Small intestine (tissue), 7 donors: ENCODE data around the gene TUT1. TPM values are rescaled to one million over a fixed set of nuclear protein-coding genes. Genes with fewer than 3 reads are reported as not detected.
A peak's percentile ranks its signal among the peaks of the same experiment; 100 is the strongest.
"Not testable (repeated sequence)": the region's sequence is repeated elsewhere in the genome, so short reads cannot be mapped to it uniquely, and the experiment has no call there.

ENCODE experiments used
- DNase-seq, 2 donors: peaks; one replicate each; pipeline versions ENCODE4 v3.0.0 to v3.0.0-alpha.2; 2013
- FAIRE-seq: peaks from 2 replicates; lab custom pipeline; 2012; peaks lifted over from hg19 to GRCh38; lab: Jason Lieb, UNC
- H3K27ac ChIP-seq, 3 donors: one replicate each; pipeline ENCODE4 v1.5.1; 2013; ENCODE audit warnings: low read length in 2 of 3, mild to moderate bottlenecking in 2 of 3, control low read depth in 1 of 3, inconsistent platforms in 1 of 3, low read depth in 1 of 3, moderate library complexity in 1 of 3
- H3K27me3 ChIP-seq, 3 donors: one replicate each; pipeline ENCODE4 v1.6.1; 2013; ENCODE audit warnings: low read length in 3 of 3, inconsistent platforms in 1 of 3; ENCODE audit not compliant: control insufficient read depth in 3 of 3, insufficient read depth in 3 of 3
- H3K36me3 ChIP-seq, 3 donors: one replicate each; pipeline ENCODE4 v1.6.1; 2013; ENCODE audit warnings: low read length in 3 of 3, inconsistent platforms in 1 of 3, low read depth in 1 of 3, mild to moderate bottlenecking in 1 of 3, moderate library complexity in 1 of 3; ENCODE audit not compliant: control insufficient read depth in 3 of 3, insufficient read depth in 2 of 3
- H3K4me1 ChIP-seq, 3 donors: one replicate each; pipeline ENCODE4 v1.6.1; 2013; ENCODE audit warnings: low read length in 2 of 3, inconsistent platforms in 1 of 3, low read depth in 1 of 3, mild to moderate bottlenecking in 1 of 3, moderate library complexity in 1 of 3; ENCODE audit not compliant: control insufficient read depth in 3 of 3, insufficient read depth in 2 of 3
- H3K4me3 ChIP-seq, 3 donors: one replicate each; pipeline ENCODE4 v1.5.1; 2013; ENCODE audit warnings: low read length in 3 of 3, control low read depth in 1 of 3, inconsistent platforms in 1 of 3, low read depth in 1 of 3, mild to moderate bottlenecking in 1 of 3, moderate library complexity in 1 of 3
- H3K9me3 ChIP-seq, 2 donors: one replicate each; pipeline ENCODE4 v1.6.1; 2013; ENCODE audit warnings: low read depth in 1 of 2, low read length in 1 of 2; ENCODE audit not compliant: control insufficient read depth in 2 of 2, insufficient read depth in 1 of 2
- WGBS, 3 donors: extraction: QIAGEN DNeasy Blood & Tissue Kit; methylation state at CpG; one replicate each; pipeline ENCODE4 v1.1.7; 2013; 5-methylcytosine and 5-hydroxymethylcytosine counted together
- polyA plus RNA-seq, 4 donors: library from polyadenylated mRNA; stranded (reverse) in 3 of 4; unstranded in 1 of 4; fragments of 200-250 nt in 3 of 4; fragments of 120-200 nt in 1 of 4; gene quantifications; one replicate each; pipeline versions ENCODE4 v1.2.1 to v1.2.3, GENCODE V29; 2013
- donor health status: healthy with polysubstance abuse.
- donor health status: control.
- donor health status: control.
- donor health status: Bipolar disorder and iron deficiency.
- donor health status: healthy.

The TUT1 gene
- polyA plus RNA-seq, 4 donors, result 7.8 to 20.1 (median 16.6) TPM

DNA sequence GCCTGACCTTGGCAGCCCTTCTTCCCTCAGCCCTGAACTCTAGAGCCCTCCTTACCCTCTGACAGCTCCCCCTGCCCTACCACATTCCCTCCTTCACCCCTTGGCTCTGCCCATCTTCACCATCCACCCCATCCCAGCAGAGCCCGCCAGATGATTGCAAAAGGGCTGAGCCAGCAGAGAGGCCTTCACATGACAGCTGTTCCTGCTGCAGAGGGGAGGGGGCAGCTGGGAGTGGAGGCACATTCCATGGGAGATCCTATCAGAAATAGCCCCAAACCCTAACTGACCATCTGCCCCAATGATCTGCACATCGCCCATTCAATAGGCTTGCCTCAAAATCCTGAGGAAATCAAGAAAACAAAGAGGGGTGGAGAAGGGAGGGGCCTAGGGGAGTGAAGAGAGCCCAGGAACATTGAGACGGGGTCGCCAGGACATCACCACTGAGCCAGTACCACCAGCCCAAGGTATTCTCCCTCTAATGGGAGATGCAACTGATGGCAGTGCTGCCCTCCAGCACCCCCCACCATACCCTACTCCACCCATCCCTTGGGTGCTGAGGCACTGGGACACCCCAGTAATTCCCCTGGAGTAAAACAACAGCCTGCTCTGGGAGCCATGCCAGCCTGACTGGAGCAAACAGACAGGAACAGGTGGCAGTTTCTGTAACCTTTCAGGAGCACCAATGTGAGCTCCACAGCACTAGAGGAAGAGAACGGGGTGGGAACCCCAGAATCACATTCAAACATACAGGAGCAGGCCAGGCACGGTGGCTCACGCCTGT, 36.7 kb downstream of the TUT1 start:
- peaks cover 10 to 75% (median 44%) of the 10 kb centered on the region in 3 donors for H3K4me1 ChIP-seq
- H3K4me3 ChIP-seq, result no peak overlapping the region
- H3K9me3 ChIP-seq, result no peaks in the 10 kb centered on the region
- FAIRE-seq (no peak), DNase-seq (peak; percentile 31 to 46)
- peak overlapping the region; percentile 90 to 98 (median 95) for H3K27ac ChIP-seq
- H3K36me3 ChIP-seq, result peaks cover 4 to 29% (median 5%) of the 10 kb centered on the region in 3 donors
- no peaks in the 10 kb centered on the region for H3K27me3 ChIP-seq
- 40 to 65% (median 55%) methylated on average over 7 of the region's 7 CpGs for WGBS, 3 donors

DNA sequence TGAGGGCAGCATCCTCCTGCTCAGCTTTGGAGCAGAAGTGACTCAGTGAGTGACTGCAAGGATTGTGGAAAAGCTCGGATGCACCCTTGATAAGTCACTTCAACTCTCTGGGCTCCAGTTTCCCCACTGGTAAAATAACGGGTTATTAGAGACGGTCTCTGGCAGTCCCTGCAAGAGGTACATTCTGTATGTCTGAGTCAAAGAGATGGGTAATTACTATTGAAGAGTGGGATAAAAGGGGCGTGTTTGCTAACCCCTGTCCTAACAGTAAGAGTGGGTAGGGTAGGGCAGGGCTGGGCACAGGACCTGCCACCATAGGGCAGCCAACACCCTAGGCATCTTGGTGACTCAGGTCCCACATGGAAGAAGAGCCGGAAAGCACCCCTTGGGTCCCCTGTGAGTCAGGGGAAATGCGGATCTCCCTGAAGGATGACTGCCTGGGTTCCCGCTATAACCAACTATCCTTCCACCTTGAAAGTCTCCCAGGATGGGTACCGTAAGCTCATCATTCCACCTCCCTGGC, 37.4 kb downstream of the TUT1 start:
- H3K27me3 ChIP-seq, result no peaks in the 10 kb centered on the region
- DNase-seq (peak in 1 of 2 donors; percentile 87), FAIRE-seq (no peak)
- peaks cover 0 to 22% (median 0%) of the 10 kb centered on the region in 3 donors for H3K36me3 ChIP-seq
- no peaks in the 10 kb centered on the region for H3K9me3 ChIP-seq
- H3K27ac ChIP-seq, result peak overlapping the region; percentile 90 to 98 (median 95)
- H3K4me1 ChIP-seq, result peaks cover 10 to 79% (median 44%) of the 10 kb centered on the region in 3 donors
- no peak overlapping the region for H3K4me3 ChIP-seq
- WGBS, 3 donors, result 52 to 64% (median 63%) methylated on average over 8 of the region's 8 CpGs

DNA sequence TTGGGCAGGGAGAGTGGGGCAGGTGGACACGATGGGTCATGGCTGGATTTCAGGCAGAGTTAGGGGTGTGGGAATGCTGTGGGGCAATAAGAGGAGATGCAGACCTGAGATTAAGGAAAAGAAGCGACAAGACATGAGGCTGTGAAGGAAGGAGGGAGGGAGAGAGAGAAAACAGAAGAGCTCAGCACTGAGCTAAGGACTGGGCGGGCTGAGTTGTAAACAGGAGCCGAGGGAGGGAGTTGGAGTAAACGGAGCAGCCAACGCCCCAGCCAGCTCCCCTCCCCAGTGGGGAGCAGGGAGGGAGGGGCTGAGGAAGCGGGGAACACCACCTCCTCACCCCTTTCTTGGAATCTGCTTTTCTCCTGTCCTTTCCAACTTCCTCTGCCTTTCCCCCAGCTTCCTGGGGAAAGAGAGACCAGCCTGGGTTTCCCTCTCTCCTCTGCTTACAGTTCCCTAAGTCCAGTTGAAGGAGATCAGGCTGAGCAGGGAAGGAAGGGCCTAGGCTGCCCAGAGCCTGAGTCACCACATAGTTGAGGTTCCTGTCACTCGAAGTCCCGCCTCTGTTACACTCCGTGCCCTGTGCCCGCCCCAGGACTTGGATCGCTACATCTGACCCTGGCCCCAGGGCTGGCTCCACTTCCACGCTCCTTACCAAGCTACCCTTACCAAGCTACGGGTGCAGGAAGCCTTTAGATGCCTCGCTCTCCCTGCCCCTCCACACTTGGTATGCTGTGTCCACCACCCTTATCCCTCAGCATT, 38.1 kb downstream of the TUT1 start:
- FAIRE-seq (no peak), DNase-seq (peak; percentile 95 to 98)
- Histone ChIP-seq H3K27ac (peak overlapping the region; percentile 90 to 98 (median 95)), H3K9me3 (no peaks in the 10 kb centered on the region), H3K4me3 (no peak overlapping the region), H3K27me3 (no peaks in the 10 kb centered on the region), H3K36me3 (peaks cover 0 to 16% (median 0%) of the 10 kb centered on the region in 3 donors), H3K4me1 (peaks cover 10 to 84% (median 41%) of the 10 kb centered on the region in 3 donors)
- 8 to 13% (median 11%) methylated on average over 10 to 15 of the region's 15 CpGs for WGBS, 3 donors

DNA sequence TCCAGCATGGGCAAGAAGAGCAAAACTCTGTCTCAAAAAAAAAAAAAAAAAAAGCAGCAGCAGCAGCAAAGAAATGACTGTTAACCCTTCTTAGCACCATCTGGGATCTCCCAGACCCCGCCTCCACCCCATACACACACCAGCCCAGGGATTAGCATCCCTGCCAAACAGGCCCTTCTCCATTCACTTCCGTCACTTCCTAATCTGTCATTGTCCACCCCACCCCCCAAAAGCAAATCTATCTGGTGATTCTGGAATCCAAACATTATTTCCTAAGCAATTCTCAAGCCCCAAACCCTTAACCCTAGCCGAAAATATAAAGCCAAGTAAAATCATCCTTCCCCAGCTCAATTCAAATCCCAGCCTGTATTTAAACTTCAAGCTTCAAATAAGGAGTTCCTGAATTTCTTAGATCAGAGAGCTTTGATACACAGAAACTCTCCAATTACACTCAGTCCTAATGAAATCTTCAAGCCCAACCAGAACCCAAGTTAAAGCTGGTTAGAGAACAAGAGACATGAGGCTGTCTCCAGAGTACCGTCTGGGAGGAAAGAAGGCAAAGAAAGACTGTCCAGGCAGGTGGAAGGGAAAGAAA, 38.7 kb downstream of the TUT1 start:
- peak in 1 of 2 donors; percentile 57 for DNase-seq
- Histone ChIP-seq H3K27ac (peak overlapping the region; percentile 90 to 98 (median 95)), H3K4me1 (peaks cover 10 to 83% (median 41%) of the 10 kb centered on the region in 3 donors), H3K36me3 (peaks cover 0 to 9% (median 0%) of the 10 kb centered on the region in 3 donors), H3K4me3 (no peak overlapping the region), H3K9me3 (no peaks in the 10 kb centered on the region), H3K27me3 (no peaks in the 10 kb centered on the region)
- WGBS, 3 donors, result 24 to 40% (median 27%) methylated on average over 4 of the region's 4 CpGs
- FAIRE-seq, result no peak

DNA sequence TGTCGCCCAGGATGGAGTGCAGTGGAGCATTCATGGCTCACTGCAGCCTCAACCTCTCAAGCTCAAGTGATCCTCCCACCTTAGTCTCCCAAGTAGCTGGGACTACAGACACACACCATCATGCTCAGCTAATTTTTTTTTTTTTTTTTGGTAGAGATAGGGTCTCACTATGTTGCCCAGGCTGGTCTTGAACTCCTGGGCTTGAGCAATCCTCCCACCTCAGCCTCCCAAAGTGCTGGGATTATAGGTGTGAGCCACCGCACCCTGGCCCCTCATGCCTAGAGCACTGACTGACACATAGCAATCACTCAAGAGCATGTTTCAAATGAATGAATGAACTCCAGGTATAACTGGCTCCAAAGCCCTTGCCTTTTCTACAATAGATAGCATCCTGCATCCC, 40.8 kb downstream of the TUT1 start:
- WGBS, 3 donors, result 84 to 100% (median 93%) methylated on average over 2 of the region's 2 CpGs
- not testable (repeated sequence) for H3K9me3 ChIP-seq, DNase-seq, H3K27ac ChIP-seq, FAIRE-seq, H3K36me3 ChIP-seq, H3K4me3 ChIP-seq, H3K27me3 ChIP-seq
- H3K4me1 ChIP-seq, result peaks cover 12 to 70% (median 27%) of the 10 kb centered on the region in 3 donors

DNA sequence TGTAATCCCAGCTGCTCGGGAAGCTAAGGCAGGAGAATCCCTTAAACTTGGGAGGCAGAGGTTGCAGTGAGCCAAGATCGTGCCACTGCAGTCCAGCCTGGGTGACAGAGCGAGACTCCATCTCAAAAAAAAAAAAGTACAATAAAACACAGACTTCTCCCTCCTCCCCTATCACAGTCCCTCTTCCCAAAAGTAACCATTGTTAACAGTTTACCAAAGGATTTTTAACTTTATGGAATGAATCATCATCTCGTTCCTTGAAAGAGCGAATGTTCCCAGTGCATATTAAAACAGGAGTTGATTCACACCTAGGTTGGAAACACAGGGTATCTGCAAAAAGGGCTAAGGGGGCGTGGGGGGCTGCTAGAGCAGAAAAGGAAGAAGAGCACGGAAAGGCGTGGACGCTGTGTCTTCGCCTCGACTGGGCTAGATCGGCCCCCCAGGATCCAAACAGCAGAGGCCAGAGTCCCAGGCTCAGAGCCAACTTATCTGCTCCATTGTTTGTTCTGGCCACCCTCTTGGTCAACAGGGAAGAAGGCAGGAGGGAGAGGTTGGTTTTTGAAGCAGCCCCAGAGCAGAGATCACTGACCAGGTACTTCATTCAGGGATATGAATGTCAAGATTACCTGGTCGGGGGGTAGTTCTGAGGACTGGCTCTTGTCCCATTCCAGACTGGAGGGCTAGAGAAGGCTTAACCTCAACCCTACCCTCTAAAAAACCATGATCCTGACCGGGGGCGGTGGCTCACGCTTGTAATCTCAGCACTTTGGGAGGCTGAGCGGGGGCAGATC, 42.6 kb downstream of the TUT1 start:
- no peak overlapping the region for H3K4me3 ChIP-seq
- no peaks in the 10 kb centered on the region for H3K27me3 ChIP-seq
- no peak for FAIRE-seq
- peaks cover 4 to 63% (median 16%) of the 10 kb centered on the region in 3 donors for H3K4me1 ChIP-seq
- H3K27ac ChIP-seq, result peak overlapping the region in 2 of 3 donors; percentile 8 to 48
- DNase-seq, result peak; percentile 51 to 61
- no peaks in the 10 kb centered on the region for H3K9me3 ChIP-seq
- 69 to 77% (median 73%) methylated on average over 17 of the region's 17 CpGs for WGBS, 3 donors
- peaks cover 0 to 3% (median 0%) of the 10 kb centered on the region in 3 donors for H3K36me3 ChIP-seq

DNA sequence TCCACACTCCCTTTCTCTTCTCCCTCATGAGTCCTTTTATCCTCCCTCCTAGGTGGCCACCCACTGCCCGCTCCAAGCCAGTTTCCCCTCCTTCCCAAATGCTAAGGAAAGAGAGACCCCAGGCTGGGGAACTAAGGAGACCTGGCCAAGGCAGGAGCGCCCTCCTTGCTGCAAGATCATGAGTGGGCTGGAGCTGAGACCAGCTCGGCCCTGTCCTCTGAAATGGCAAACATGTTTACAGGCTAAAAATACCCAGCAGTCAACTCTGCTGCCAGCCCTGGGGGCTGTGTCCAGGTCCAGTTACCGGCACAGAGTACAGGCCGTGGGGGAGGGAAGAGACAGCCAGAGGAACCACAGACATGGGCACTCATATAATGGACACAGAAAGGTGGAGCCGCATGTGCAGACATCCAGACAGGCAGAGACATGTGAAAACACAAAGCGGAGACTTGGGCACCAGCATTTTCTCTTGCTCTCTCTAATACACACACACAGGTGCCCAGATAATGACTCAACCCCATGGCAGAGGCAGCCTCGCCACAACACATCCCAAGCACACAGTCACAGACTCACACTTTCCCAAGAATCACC, 43.5 kb downstream of the TUT1 start:
- H3K9me3 ChIP-seq, result no peaks in the 10 kb centered on the region
- 66 to 76% (median 72%) methylated on average over 8 of the region's 8 CpGs for WGBS, 3 donors
- H3K4me3 ChIP-seq, result peak overlapping the region in 1 of 3 donors; percentile 92
- no peaks in the 10 kb centered on the region for H3K27me3 ChIP-seq
- no peak for FAIRE-seq
- peak overlapping the region in 2 of 3 donors; percentile 63 to 94 for H3K27ac ChIP-seq
- peaks cover 0 to 13% (median 0%) of the 10 kb centered on the region in 3 donors for H3K36me3 ChIP-seq
- peak in 1 of 2 donors; percentile 29 for DNase-seq
- H3K4me1 ChIP-seq, result peaks cover 4 to 64% (median 12%) of the 10 kb centered on the region in 3 donors
